ENCODE results near the gene CCDC170.

CCDC170 gene

DNA sequence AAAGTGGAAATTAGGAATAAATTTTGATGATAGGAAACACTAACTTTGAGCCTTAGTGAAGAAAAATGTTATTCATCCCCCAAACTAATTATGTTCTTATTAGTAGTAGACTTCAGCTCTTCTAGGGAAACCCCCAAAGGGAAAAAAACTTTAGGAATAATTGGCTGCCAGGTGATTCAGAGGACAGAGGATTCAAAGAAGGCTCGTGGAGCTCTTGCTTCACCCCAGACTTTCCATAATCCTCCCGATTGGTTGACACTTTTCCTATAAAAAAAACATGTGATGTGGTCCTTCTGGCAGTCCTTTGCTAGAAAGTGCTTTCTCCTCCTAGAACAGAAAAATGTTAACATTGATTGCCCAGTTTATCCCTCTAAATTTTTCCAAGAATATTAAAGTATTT, 5.6 kb upstream of the CCDC170 start:
- DNase-seq, result no peak
- Histone ChIP-seq H3K79me2 (ENCODE audit: control insufficient read depth, insufficient read depth, low read length, poor library complexity) (no peaks in the 10 kb centered on the region), H3K18ac (ENCODE audit: low read length) (no peak overlapping the region), H3K23ac (ENCODE audit: low read length) (no peak overlapping the region), H3K27ac (ENCODE audit: low read depth, low read length) (no peak overlapping the region), H3K4me1 (ENCODE audit: control insufficient read depth in 1 of 2, insufficient read depth in 2 of 2, low read length in 2 of 2) (no peaks in the 10 kb centered on the region), H4K12ac (ENCODE audit: low read depth, low read length) (no peak overlapping the region), H3K4ac (ENCODE audit: low read depth, low read length) (no peak overlapping the region), H2BK5ac (ENCODE audit: low read depth, low read length, poor library complexity) (no peak overlapping the region), H3K36me3 (ENCODE audit: control insufficient read depth in 1 of 2, insufficient read depth in 2 of 2, low read length in 2 of 2) (no peaks in the 10 kb centered on the region), H4K8ac (ENCODE audit: low read depth, low read length) (no peak overlapping the region), H2BK120ac (ENCODE audit: insufficient read depth, low read length, poor library complexity) (no peak overlapping the region), H2BK12ac (ENCODE audit: low read length) (no peak overlapping the region), H3K27me3 (ENCODE audit: insufficient read depth, low read length) (peaks cover 3% of the 10 kb centered on the region), H4K91ac (ENCODE audit: low read depth, low read length) (no peak overlapping the region), H3K9me3 (ENCODE audit: insufficient read depth, low read depth, low read length) (no peaks in the 10 kb centered on the region), H3K4me3 (ENCODE audit: low read depth, low read length) (no peak overlapping the region), H2AFZ (ENCODE audit: insufficient read depth, low read length, poor library complexity) (no peak overlapping the region), H2AK5ac (ENCODE audit: low read length) (no peak overlapping the region), H3K4me2 (ENCODE audit: low read length) (no peak overlapping the region), H3K79me1 (ENCODE audit: low read length) (no peaks in the 10 kb centered on the region), H3K9ac (ENCODE audit: low read length) (no peak overlapping the region), H3K14ac (ENCODE audit: low read length) (no peak overlapping the region)
- WGBS (ENCODE audit: extremely low coverage, insufficient coverage, insufficient read length), result no CpG with 5 or more reads among the region's 2 CpGs

- Histone ChIP-seq H4K12ac (ENCODE audit: low read depth, low read length) (no peak overlapping the region), H3K18ac (ENCODE audit: low read length) (no peak overlapping the region), H3K79me1 (ENCODE audit: low read length) (peaks cover 2% of the 10 kb centered on the region), H3K23ac (ENCODE audit: low read length) (no peak overlapping the region), H2BK5ac (ENCODE audit: low read depth, low read length, poor library complexity) (no peak overlapping the region), H2AK5ac (ENCODE audit: low read length) (no peak overlapping the region), H4K8ac (ENCODE audit: low read depth, low read length) (no peak overlapping the region), H3K9ac (ENCODE audit: low read length) (no peak overlapping the region), H3K27ac (ENCODE audit: low read depth, low read length) (no peak overlapping the region), H3K27me3 (ENCODE audit: insufficient read depth, low read length) (peaks cover 16% of the 10 kb centered on the region), H3K14ac (ENCODE audit: low read length) (no peak overlapping the region), H3K4me1 (ENCODE audit: control insufficient read depth in 1 of 2, insufficient read depth in 2 of 2, low read length in 2 of 2) (peaks cover 0 to 3% of the 10 kb centered on the region in 2 experiments), H2BK12ac (ENCODE audit: low read length) (no peak overlapping the region), H2AFZ (ENCODE audit: insufficient read depth, low read length, poor library complexity) (no peak overlapping the region), H3K4ac (ENCODE audit: low read depth, low read length) (no peak overlapping the region), H3K9me3 (ENCODE audit: insufficient read depth, low read depth, low read length) (no peaks in the 10 kb centered on the region), H3K4me2 (ENCODE audit: low read length) (no peak overlapping the region), H3K79me2 (ENCODE audit: control insufficient read depth, insufficient read depth, low read length, poor library complexity) (no peaks in the 10 kb centered on the region), H4K91ac (ENCODE audit: low read depth, low read length) (no peak overlapping the region), H3K36me3 (ENCODE audit: control insufficient read depth in 1 of 2, insufficient read depth in 2 of 2, low read length in 2 of 2) (no peaks in the 10 kb centered on the region), H2BK120ac (ENCODE audit: insufficient read depth, low read length, poor library complexity) (no peak overlapping the region), H3K4me3 (ENCODE audit: low read depth, low read length) (no peak overlapping the region)
- DNase-seq, result no peak
- no CpG with 5 or more reads among the region's 7 CpGs for WGBS (ENCODE audit: extremely low coverage, insufficient coverage, insufficient read length)
Observed at GRCh38 chr6:151490996-151491395, 2.8 kb upstream of the CCDC170 start.

DNA sequence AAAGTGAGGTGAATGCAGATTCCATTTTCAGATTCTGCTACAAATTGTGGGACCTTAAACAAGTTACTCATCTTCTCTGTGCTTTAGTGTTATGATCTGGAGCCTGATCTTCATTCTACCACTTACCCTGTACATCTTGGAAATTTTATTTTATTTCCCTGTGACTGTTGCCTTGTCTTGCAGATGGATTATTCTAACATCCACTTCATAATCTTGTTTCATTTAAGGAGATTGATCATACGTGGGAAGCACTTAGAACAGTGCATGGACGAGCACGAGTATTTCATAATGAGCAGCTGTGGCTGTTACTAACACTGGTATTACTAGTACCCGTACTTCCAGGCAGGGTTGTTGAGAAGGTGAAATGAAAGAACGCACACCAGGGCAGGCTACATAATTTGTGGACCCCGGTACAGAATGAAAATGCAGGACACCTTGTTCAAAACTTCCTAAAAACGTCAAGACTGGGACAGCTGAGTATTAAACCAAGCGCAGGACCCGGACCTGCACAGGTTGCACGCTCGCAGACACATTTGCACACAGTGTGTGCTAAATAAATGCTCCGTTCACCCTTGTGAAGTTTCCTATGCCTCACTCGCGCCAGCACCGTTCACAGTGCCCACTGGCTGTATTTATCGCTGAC, 535 bp upstream of the CCDC170 start:
- H2BK12ac ChIP-seq (ENCODE audit: low read length), result no peak overlapping the region
- no peaks in the 10 kb centered on the region for H3K79me2 ChIP-seq (ENCODE audit: control insufficient read depth, insufficient read depth, low read length, poor library complexity)
- H3K14ac ChIP-seq (ENCODE audit: low read length), result no peak overlapping the region
- H3K27me3 ChIP-seq (ENCODE audit: insufficient read depth, low read length), result peaks cover 16% of the 10 kb centered on the region
- no peak overlapping the region for H4K12ac ChIP-seq (ENCODE audit: low read depth, low read length)
- H3K4ac ChIP-seq (ENCODE audit: low read depth, low read length), result no peak overlapping the region
- no peak overlapping the region for H4K91ac ChIP-seq (ENCODE audit: low read depth, low read length)
- H2BK5ac ChIP-seq (ENCODE audit: low read depth, low read length, poor library complexity), result no peak overlapping the region
- H2AK5ac ChIP-seq (ENCODE audit: low read length), result no peak overlapping the region
- peak overlapping the region; percentile 32 for H2AFZ ChIP-seq (ENCODE audit: insufficient read depth, low read length, poor library complexity)
- peak overlapping the region; percentile 71 for H3K4me3 ChIP-seq (ENCODE audit: low read depth, low read length)
- H3K4me1 ChIP-seq (ENCODE audit: control insufficient read depth in 1 of 2, insufficient read depth in 2 of 2, low read length in 2 of 2), result peaks cover 0 to 3% of the 10 kb centered on the region in 2 experiments
- no peak overlapping the region for H3K9ac ChIP-seq (ENCODE audit: low read length)
- DNase-seq, result peak in 1 of 2 donors; percentile 32
- no CpG with 5 or more reads among the region's 16 CpGs for WGBS (ENCODE audit: extremely low coverage, insufficient coverage, insufficient read length)
- H3K4me2 ChIP-seq (ENCODE audit: low read length), result peak overlapping the region; percentile 80
- H4K8ac ChIP-seq (ENCODE audit: low read depth, low read length), result no peak overlapping the region
- peaks cover 2% of the 10 kb centered on the region for H3K79me1 ChIP-seq (ENCODE audit: low read length)
- no peak overlapping the region for H3K18ac ChIP-seq (ENCODE audit: low read length)
- no peaks in the 10 kb centered on the region for H3K36me3 ChIP-seq (ENCODE audit: control insufficient read depth in 1 of 2, insufficient read depth in 2 of 2, low read length in 2 of 2)
- no peaks in the 10 kb centered on the region for H3K9me3 ChIP-seq (ENCODE audit: insufficient read depth, low read depth, low read length)
- no peak overlapping the region for H3K23ac ChIP-seq (ENCODE audit: low read length)
- H2BK120ac ChIP-seq (ENCODE audit: insufficient read depth, low read length, poor library complexity), result no peak overlapping the region
- H3K27ac ChIP-seq (ENCODE audit: low read depth, low read length), result no peak overlapping the region

- H3K4me1 ChIP-seq (ENCODE audit: control insufficient read depth in 1 of 2, insufficient read depth in 2 of 2, low read length in 2 of 2), result peaks cover 0 to 3% of the 10 kb centered on the region in 2 experiments
- H3K27ac ChIP-seq (ENCODE audit: low read depth, low read length), result no peak overlapping the region
- H3K4ac ChIP-seq (ENCODE audit: low read depth, low read length), result no peak overlapping the region
- H3K79me1 ChIP-seq (ENCODE audit: low read length), result peaks cover 2% of the 10 kb centered on the region
- peak overlapping the region; percentile 59 for H4K8ac ChIP-seq (ENCODE audit: low read depth, low read length)
- no peaks in the 10 kb centered on the region for H3K36me3 ChIP-seq (ENCODE audit: control insufficient read depth in 1 of 2, insufficient read depth in 2 of 2, low read length in 2 of 2)
- H2AFZ ChIP-seq (ENCODE audit: insufficient read depth, low read length, poor library complexity), result peak overlapping the region; percentile 32
- no peak overlapping the region for H4K91ac ChIP-seq (ENCODE audit: low read depth, low read length)
- H3K27me3 ChIP-seq (ENCODE audit: insufficient read depth, low read length), result peaks cover 16% of the 10 kb centered on the region
- H3K14ac ChIP-seq (ENCODE audit: low read length), result peak overlapping the region; percentile 32
- no peak overlapping the region for H3K23ac ChIP-seq (ENCODE audit: low read length)
- H3K4me2 ChIP-seq (ENCODE audit: low read length), result peak overlapping the region; percentile 80
- H3K18ac ChIP-seq (ENCODE audit: low read length), result no peak overlapping the region
- H2BK120ac ChIP-seq (ENCODE audit: insufficient read depth, low read length, poor library complexity), result no peak overlapping the region
- no peak overlapping the region for H2BK5ac ChIP-seq (ENCODE audit: low read depth, low read length, poor library complexity)
- H3K9me3 ChIP-seq (ENCODE audit: insufficient read depth, low read depth, low read length), result no peaks in the 10 kb centered on the region
- WGBS (ENCODE audit: extremely low coverage, insufficient coverage, insufficient read length), result no CpG with 5 or more reads among the region's 43 CpGs
- DNase-seq, result peak in 1 of 2 donors; percentile 36
- H4K12ac ChIP-seq (ENCODE audit: low read depth, low read length), result no peak overlapping the region
- H3K4me3 ChIP-seq (ENCODE audit: low read depth, low read length), result peak overlapping the region; percentile 71
- H3K9ac ChIP-seq (ENCODE audit: low read length), result no peak overlapping the region
- H3K79me2 ChIP-seq (ENCODE audit: control insufficient read depth, insufficient read depth, low read length, poor library complexity), result no peaks in the 10 kb centered on the region
- H2AK5ac ChIP-seq (ENCODE audit: low read length), result no peak overlapping the region
- H2BK12ac ChIP-seq (ENCODE audit: low read length), result no peak overlapping the region
Observed at GRCh38 chr6:151494235-151494935, 568 bp downstream of the CCDC170 start.
